A549 (cell line): ENCODE measurements around the gene FGGY. TPM values are rescaled to one million over a fixed set of nuclear protein-coding genes. Genes with fewer than 3 reads are reported as not detected.

Source experiments
- ATAC-seq, 2 experiments: fragments of 200-7000 bp in 1 of 2; fragments of >200 bp in 1 of 2; cut with Nextera tagmentation in 1 of 2; cut with Tn5 transposase in 1 of 2; 3 replicates each; pipeline versions ENCODE4 v1.8.0 to v1.9.1; 2018 to 2020; ENCODE audit warnings: mild to moderate bottlenecking in 1 of 2, moderate library complexity in 1 of 2
- CTCF ChIA-PET: fragments of 300-600 bp; sonication (Branson Sonifier 250); formaldehyde crosslinking; extraction: SDS; loops from one replicate; lab custom pipeline; 2021; ENCODE audit warnings: antibody characterized with exemption, inconsistent platforms; lab: Yijun Ruan, JAX
- POLR2A ChIA-PET: fragments of 350-600 bp; formaldehyde crosslinking; extraction: SDS; loops from one replicate; lab custom pipeline; 2021; ENCODE audit warnings: antibody characterized with exemption, inconsistent platforms; lab: Yijun Ruan, JAX
- DNase-seq, 2 experiments: peaks; one replicate each; pipeline versions ENCODE4 v3.0.0 to v3.0.0-alpha.2; 2011 to 2016; ENCODE audit warnings: low read depth in 1 of 2, low spot score in 1 of 2
- FAIRE-seq: peaks from 2 replicates; lab custom pipeline; 2011; peaks lifted over from hg19 to GRCh38; lab: Jason Lieb, UNC
- H3K27ac ChIP-seq, 2 experiments: fragments of >200 bp; sonication (Bioruptor Twin); formaldehyde crosslinking; 3 replicates each; pipeline ENCODE4 v1.5.1; 2016 to 2017
- H3K4me1 ChIP-seq: fragments of >200 bp; sonication (Bioruptor Twin); formaldehyde crosslinking; 3 replicates; pipeline ENCODE4 v1.6.1; 2016
- H3K4me2 ChIP-seq: fragments of >200 bp; sonication (Bioruptor Twin); formaldehyde crosslinking; 3 replicates; pipeline ENCODE4 v1.6.1; 2016
- H3K4me3 ChIP-seq: fragments of >200 bp; sonication (Bioruptor Twin); formaldehyde crosslinking; 3 replicates; pipeline ENCODE4 v1.5.1; 2016
- H3K9me3 ChIP-seq: fragments of >200 bp; sonication (Bioruptor Twin); formaldehyde crosslinking; 3 replicates; pipeline ENCODE4 v1.6.1; 2016
- ATOH8 ChIP-seq: fragments of 250-450 bp; sonication (Bioruptor Pico); IDR thresholded peaks from 2 replicates; pipeline ENCODE4 v1.5.0; 2020; ENCODE audit warnings: low read depth, mild to moderate bottlenecking, moderate library complexity
- BHLHE40 ChIP-seq: IDR thresholded peaks from 2 replicates; pipeline ENCODE4 v1.6.1; 2012; ENCODE audit warnings: low read depth, low read length, inconsistent platforms
- CBX2 ChIP-seq: fragments of 200-600 bp; sonication (generic); IDR thresholded peaks from 2 replicates; pipeline ENCODE4 v1.6.1; 2016; ENCODE audit warnings: low read depth, mild to moderate bottlenecking, borderline replicate concordance
- CHD2 ChIP-seq: fragments of 150-350 bp; IDR thresholded peaks from 2 replicates; pipeline ENCODE4 v1.6.1; 2014; ENCODE audit warnings: low read length; ENCODE audit not compliant: partially characterized antibody
- EHF ChIP-seq: fragments of 250-450 bp; sonication (Bioruptor Pico); IDR thresholded peaks from 2 replicates; pipeline ENCODE4 v1.5.0; 2020; ENCODE audit warnings: mild to moderate bottlenecking
- FOXS1 ChIP-seq: fragments of 250-450 bp; sonication (Bioruptor Pico); IDR thresholded peaks from 2 replicates; pipeline ENCODE4 v1.5.0; 2020; ENCODE audit warnings: mild to moderate bottlenecking, moderate library complexity
- HDAC2 ChIP-seq: fragments of 200-600 bp; sonication (generic); IDR thresholded peaks from 2 replicates; pipeline ENCODE4 v1.6.1; 2016
- HES2 ChIP-seq: fragments of >200 bp; sonication (Bioruptor Twin); formaldehyde crosslinking; IDR thresholded peaks from 2 replicates; pipeline ENCODE4 v1.6.1; 2016
- HEYL ChIP-seq: fragments of 250-450 bp; sonication (Bioruptor Pico); IDR thresholded peaks from 2 replicates; pipeline ENCODE4 v1.8.0; 2021; ENCODE audit warnings: mild to moderate bottlenecking, moderate library complexity
- HOXA7 ChIP-seq: fragments of 250-450 bp; sonication (Bioruptor Pico); IDR thresholded peaks from 2 replicates; pipeline ENCODE4 v1.5.0; 2020; ENCODE audit warnings: mild to moderate bottlenecking, moderate library complexity
- KDM1A ChIP-seq: fragments of 200-600 bp; sonication (generic); IDR thresholded peaks from 2 replicates; pipeline ENCODE4 v1.6.1; 2016; ENCODE audit warnings: low read depth, mild to moderate bottlenecking
- KDM5A ChIP-seq: fragments of 200-600 bp; sonication (generic); IDR thresholded peaks from 2 replicates; pipeline ENCODE4 v1.6.1; 2016; ENCODE audit warnings: antibody characterized with exemption, mild to moderate bottlenecking
- MAZ ChIP-seq: fragments of 150-350 bp; IDR thresholded peaks from 2 replicates; pipeline ENCODE4 v1.6.1; 2014; ENCODE audit warnings: antibody characterized with exemption, low read depth, low read length, borderline replicate concordance
- PBX3 ChIP-seq: IDR thresholded peaks from 2 replicates; pipeline ENCODE4 v1.6.1; 2012
- RFX5 ChIP-seq: fragments of 450-650 bp; IDR thresholded peaks from 2 replicates; pipeline ENCODE4 v1.7.1; 2014; ENCODE audit warnings: antibody characterized with exemption, mild to moderate bottlenecking, moderate library complexity
- RNF2 ChIP-seq: fragments of 200-600 bp; sonication (generic); IDR thresholded peaks from 2 replicates; pipeline ENCODE4 v1.6.1; 2016; ENCODE audit warnings: low read depth, mild to moderate bottlenecking, antibody characterized with exemption, moderate library complexity, borderline replicate concordance
- TFCP2L1 ChIP-seq: fragments of 250-450 bp; sonication (Bioruptor Pico); IDR thresholded peaks from 2 replicates; pipeline ENCODE4 v1.5.0; 2021; ENCODE audit warnings: mild to moderate bottlenecking
- USF2 ChIP-seq: fragments of 450-650 bp; IDR thresholded peaks from 2 replicates; pipeline ENCODE4 v1.6.1; 2014; ENCODE audit warnings: antibody characterized with exemption
- ZNF302 ChIP-seq: fragments of 250-450 bp; sonication (Bioruptor Pico); IDR thresholded peaks from 2 replicates; pipeline ENCODE4 v1.9.0; 2021; ENCODE audit warnings: inconsistent platforms, mild to moderate bottlenecking, moderate library complexity
- ZSCAN20 ChIP-seq: fragments of 250-450 bp; sonication (Bioruptor Pico); IDR thresholded peaks from 2 replicates; pipeline ENCODE4 v1.8.0; 2022; ENCODE audit warnings: mild to moderate bottlenecking, moderate library complexity
- WGBS: methylation state at CpG from one replicate; pipeline ENCODE4 v1.1.6; 2017; ENCODE audit errors: missing lambda C conversion rate; 5-methylcytosine and 5-hydroxymethylcytosine counted together
- polyA plus RNA-seq, 4 experiments: library from polyadenylated mRNA; depleted of rRNA in 3 of 4; stranded (reverse); fragments of >200 nt; fragmentation: RNase III in 1 of 4; extraction: RNeasy Plus Mini Kit Qiagen cat#74134 plus additional on column Dnase treatment in 1 of 4; gene quantifications; 2 replicates in 3 of 4; 3 replicates in 1 of 4; pipeline ENCODE4 v1.2.3, GENCODE V29; 2011 to 2017

FGGY gene
- polyA plus RNA-seq, 2 of the 4 experiments (the other 2 are of a cell fraction), result 2.9 to 4.8 TPM

- ATAC-seq (no peak), FAIRE-seq (no peak)
- POLR2A ChIA-PET, result no interaction called here
Measured at GRCh38 chr1:59516881-59517280, 220.0 kb downstream of the FGGY start.

GRCh38 chr1:59520194-59520593, 223.3 kb downstream of the FGGY start:
- POLR2A ChIA-PET, result no interaction called here

More at GRCh38 chr1:59516881-59517280, 220.0 kb downstream of the FGGY start:
- no peaks in the 10 kb centered on the region for H3K4me1 ChIP-seq
- CTCF ChIA-PET, result no interaction called here
- TF ChIP-seq FOXS1, result no peak
- no peak for TF ChIP-seq KDM1A
- no peaks in the 10 kb centered on the region for H3K9me3 ChIP-seq
- no peak for DNase-seq
- H3K4me3 ChIP-seq, result no peak overlapping the region
- H3K27ac ChIP-seq, result no peak overlapping the region
- H3K4me2 ChIP-seq, result no peak overlapping the region

GRCh38 chr1:59520827-59521418, 224.0 kb downstream of the FGGY start:
- CTCF ChIA-PET, result no interaction called here
- DNase-seq, result no peak
- Histone ChIP-seq H3K9me3 (no peaks in the 10 kb centered on the region), H3K4me3 (no peak overlapping the region), H3K27ac (no peak overlapping the region), H3K4me2 (no peak overlapping the region), H3K4me1 (no peaks in the 10 kb centered on the region)
- WGBS, result 77% methylated on average over 12 of the region's 12 CpGs
- FAIRE-seq, result no peak
- TF ChIP-seq MAZ (no peak), ATOH8 (CRISPR knock-in tag) (no peak), HDAC2 (no peak), ZSCAN20 (CRISPR knock-in tag) (no peak), ZNF302 (CRISPR knock-in tag) (no peak), USF2 (no peak), CBX2 (no peak), HES2 (no peak), HOXA7 (CRISPR knock-in tag) (no peak), KDM1A (no peak), BHLHE40 (no peak), RNF2 (no peak), CHD2 (no peak), HEYL (CRISPR knock-in tag) (no peak), KDM5A (no peak), TFCP2L1 (CRISPR knock-in tag) (no peak), PBX3 (no peak)
- no peak for ATAC-seq
- POLR2A ChIA-PET, result no interaction called here

More at GRCh38 chr1:59520194-59520593, 223.3 kb downstream of the FGGY start:
- no peak for DNase-seq
- H3K4me1 ChIP-seq, result no peaks in the 10 kb centered on the region
- FAIRE-seq, result no peak
- WGBS, result 85% methylated on average over 3 of the region's 3 CpGs
- no peak for ATAC-seq
- H3K27ac ChIP-seq, result no peak overlapping the region
- no peaks in the 10 kb centered on the region for H3K9me3 ChIP-seq
- no peak overlapping the region for H3K4me2 ChIP-seq
- TF ChIP-seq EHF (CRISPR knock-in tag), result no peak
- no peak for TF ChIP-seq CBX2
- TF ChIP-seq RFX5, result no peak
- no peak for TF ChIP-seq KDM1A
- CTCF ChIA-PET, result no interaction called here
- H3K4me3 ChIP-seq, result no peak overlapping the region
